LNCAP (cell line): ENCODE results near the gene PRLHR.

ENCODE experiments used
- CTCF ChIP-seq: fragments of 450-650 bp; IDR thresholded peaks from 2 replicates; pipeline ENCODE4 v1.5.1; 2017; ENCODE audit warnings: mild to moderate bottlenecking

Gene PRLHR

GRCh38 chr10:118595598-118596425, at the start of gene PRLHR:
Gene PRLHR, minus strand, starts transcription at chr10:118595648. Its CDS starts 404 bp downstream, at chr10:118595244.
- TF ChIP-seq CTCF: no peak

- no peak for TF ChIP-seq CTCF
These were observed 46.8 kb upstream of the PRLHR start for GRCh38 chr10:118642228-118642627.

- no peak for TF ChIP-seq CTCF
These were observed 43.2 kb upstream of the PRLHR start for GRCh38 chr10:118638680-118639079.

- no peak for TF ChIP-seq CTCF
These were observed 40.4 kb upstream of the PRLHR start for GRCh38 chr10:118635674-118636402.

GRCh38 chr10:118633786-118634185, 38.3 kb upstream of the PRLHR start:
- no peak for TF ChIP-seq CTCF

GRCh38 chr10:118629211-118629610, 33.8 kb upstream of the PRLHR start:
- TF ChIP-seq CTCF: no peak

- no peak for TF ChIP-seq CTCF
These were observed 32.9 kb upstream of the PRLHR start for GRCh38 chr10:118628397-118628796.
